HG02610 (cell line): ENCODE data around the gene FBP2.
"Not testable (repeated sequence)": the region's sequence is repeated elsewhere in the genome, so short reads cannot be mapped to it uniquely, and the experiment has no call there.

Experiments
- ATAC-seq: cut with Tn5 transposase; IDR thresholded peaks from one replicate; pipeline ENCODE4 v1.9.1; 2021; ENCODE audit warnings: mild to moderate bottlenecking, moderate library complexity; ENCODE audit not compliant: unreplicated experiment

FBP2 gene

DNA sequence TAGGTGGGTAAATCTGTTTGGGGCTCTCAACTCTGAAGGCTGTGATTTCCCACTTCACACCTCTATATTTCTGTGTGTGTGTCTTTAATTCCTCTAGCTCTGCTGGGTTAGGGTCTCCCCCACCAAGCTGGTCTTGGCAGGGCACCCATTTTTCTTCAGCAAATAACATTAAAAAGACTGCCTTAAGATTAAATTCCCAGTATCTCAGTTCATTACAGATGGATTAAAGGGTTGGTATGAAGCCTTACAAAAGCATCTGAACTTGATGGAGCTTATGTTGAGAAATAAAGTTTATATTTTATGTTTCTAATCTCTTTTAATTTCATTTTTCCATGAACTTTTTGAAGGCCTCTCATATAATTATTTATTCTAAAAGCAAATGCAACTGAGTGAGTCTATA, 27.1 kb downstream of the FBP2 start:
- ATAC-seq: no peak

DNA sequence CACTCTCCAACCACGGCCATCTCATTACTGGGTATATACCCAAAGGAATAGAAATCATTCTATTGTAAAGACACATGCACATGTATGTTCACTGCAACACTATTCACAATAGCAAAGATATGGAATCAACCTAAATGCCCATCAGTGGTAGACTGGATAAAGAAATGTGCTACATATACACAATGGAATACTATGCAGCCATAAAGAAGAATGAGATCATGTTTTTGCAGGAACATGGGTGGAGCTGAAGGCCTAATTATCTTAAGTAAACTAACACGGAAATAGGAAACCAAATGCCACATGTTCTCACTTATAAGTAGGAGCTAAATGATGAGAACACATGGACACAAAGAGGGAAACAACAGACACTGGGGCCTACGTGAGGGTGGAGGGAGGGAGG, 29.3 kb downstream of the FBP2 start:
- not testable (repeated sequence) for ATAC-seq

DNA sequence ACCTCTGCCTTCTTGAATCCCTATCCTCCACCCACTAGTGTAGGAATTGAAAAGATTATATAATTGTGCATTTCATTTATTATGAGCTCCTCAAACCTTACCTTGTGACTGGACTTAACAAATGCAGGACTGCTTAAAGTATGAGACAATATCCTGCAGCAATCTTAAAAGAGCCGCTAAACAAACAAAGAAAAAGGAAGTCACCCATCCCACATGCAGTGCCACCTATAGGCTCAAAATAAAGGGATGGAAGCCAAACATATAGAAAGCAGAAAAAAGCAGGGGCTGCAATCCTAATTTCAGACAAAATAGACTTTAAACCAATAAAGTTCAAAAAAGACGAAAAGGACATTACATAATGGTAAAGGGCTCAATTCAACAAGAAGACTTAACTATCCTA, 30.1 kb downstream of the FBP2 start:
- no peak for ATAC-seq

DNA sequence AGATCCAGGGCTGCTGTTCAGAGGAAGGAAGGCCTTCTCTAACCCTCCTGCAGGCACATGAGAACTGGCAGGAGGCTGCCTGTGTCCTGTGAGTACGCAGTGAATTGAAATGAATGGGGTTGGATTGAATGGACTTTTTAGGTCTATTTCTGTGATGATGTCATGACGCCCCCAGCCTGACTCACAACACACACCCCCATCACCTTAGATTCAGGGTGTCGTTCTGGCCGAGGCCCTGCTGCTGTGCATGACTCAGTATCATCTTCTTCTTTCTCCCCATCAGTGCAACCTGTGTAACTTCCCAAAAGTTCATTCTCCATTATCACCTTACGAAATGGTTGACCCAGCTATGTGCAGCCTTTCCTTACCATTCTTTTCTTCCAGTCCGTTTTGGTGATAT, 33.4 kb downstream of the FBP2 start:
- ATAC-seq: no peak

DNA sequence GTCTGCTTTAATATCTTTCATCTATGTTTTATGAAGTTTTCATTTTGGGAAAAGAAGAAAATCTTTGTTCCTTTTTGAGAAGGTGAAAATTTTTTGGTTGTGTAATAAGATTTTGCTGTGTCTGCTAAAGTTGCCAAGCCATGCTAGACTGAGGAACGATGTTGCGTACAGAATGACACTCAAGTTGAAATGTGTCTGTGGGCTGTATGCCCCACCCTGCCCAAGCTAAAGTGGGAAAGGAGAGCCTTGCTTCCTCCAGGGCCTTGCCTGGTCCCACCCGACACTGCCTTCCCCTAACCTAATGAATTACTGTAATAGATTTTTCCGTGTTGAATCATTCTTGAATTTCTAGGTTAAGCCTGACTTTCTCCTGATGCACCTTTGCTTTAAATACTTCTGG, 36.2 kb downstream of the FBP2 start:
- ATAC-seq: no peak

DNA sequence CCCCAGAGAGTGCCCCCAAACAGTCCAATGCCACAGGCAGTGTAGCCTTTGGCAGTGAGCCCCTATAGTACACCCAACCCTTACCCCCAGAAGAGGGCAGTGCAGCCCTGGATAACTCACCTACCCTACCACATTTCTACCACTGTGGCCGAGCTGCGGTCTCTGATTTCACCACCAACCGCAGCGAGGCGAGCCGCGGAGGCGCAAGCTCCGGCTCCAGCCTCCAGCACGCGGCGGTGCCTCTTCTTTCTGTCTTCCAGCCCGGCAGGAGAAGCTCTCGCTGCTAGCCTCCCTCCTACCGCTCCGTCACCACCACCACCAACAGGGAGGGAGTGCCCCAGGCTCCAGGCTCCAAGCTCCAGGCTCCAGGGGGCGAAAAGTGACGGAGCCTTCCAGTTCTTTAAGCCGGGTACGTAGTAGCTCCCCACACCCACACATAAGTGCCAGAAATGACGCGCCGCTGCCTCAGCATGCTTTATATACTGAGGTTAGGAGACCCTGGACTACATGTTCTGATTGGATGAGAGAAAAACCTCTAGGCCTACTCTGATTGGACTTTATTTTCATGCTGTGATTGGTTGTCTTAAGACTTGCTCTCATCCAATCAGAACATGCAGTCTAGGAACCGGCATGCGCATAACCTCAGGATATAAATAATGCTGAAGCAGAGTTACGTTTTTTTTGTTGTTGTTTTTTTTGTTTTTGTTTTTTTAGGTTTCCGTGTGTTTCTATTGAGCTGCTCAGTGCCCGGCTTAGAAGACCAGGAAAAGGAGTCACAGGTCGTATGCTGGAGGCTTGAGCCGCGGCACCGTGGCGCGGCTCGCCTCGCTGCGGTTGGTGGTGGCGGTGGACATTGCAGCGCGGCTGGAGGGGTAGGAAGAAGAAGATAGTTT, 38.9 kb downstream of the FBP2 start, which contains the start of gene PCAT7:
Gene PCAT7, plus strand, starts transcription at position 645 of the 893 bp plus-strand sequence.
- ATAC-seq: no peak

DNA sequence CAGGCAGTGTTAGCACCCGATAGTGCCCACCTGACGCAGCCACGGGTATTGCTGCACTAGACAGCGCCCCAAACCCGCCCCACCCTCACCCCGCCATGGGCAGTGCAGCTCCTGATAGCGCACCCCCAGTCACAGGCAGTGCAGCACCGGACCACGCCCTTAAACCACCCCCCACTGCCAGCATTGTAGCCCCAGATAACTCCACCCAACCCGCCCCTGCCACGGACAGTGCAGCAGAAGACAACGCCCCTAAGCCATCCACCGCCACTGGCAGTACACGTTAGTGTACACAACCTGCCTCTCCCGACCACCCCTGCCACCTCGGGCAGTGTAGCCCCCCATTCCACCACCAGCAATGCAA, 39.6 kb downstream of the FBP2 start:
- no peak for ATAC-seq

DNA sequence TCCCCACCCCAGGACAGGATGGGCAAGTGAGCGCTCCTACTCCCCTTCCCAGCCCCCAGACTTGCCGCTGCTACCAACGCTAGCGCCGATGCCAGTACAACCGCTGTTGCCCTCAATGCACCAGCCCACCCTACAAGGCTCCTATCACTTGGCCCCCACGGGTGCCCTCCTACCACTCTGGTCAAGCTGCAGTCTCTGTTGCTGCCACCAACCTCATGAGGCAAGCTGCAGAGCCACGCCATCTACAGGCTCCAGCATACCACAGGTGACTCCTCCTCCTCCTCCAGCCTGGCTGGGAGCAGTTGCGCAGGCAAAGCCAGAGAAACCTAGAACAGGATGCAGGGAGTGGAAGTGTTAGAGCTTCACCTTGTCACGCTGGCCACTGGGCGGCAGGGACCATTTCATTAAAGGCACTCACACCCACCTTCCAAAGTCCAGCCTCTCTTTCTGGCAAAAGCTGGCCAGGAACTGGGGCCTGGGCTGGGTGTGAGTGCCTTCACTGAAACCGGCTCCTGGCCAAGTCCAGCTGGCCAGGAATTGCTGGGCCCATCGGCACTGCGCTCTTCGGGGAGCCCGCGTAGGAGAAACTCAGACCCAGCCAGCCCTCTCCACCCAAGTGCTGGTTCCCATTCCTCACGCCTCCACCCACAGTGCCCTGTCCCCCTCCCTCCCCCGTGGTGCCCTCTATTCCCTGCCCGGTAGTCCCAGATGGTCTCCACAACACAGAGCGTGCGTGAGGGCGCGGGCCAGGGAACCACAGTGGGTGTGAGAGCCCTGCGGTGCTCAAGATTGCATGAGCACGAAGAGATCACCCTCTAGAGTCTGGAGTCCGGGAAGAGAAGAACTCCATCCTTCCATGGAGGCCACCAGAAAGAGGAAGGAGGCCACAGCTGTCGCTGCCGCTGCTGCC, 40.3 kb downstream of the FBP2 start:
- ATAC-seq: no peak

DNA sequence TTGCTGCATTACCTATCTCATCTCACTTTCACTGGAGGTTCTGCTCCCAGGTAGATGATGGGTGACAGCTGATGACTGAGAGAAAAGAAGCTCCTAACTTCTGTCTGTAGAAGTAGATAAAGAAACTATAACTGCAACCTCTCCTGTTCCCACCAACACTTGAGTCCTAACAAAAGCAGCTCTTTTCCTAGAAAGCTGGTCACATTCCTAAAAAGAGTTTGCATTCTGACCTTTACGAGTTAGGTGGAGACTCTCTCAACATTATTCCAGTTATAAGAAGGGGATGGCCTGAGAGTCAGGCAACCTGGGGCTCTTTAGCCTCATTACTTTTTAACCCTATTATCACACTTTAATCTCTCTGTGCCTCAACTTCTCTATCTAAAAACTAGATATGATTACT, 47.7 kb downstream of the FBP2 start:
- no peak for ATAC-seq

DNA sequence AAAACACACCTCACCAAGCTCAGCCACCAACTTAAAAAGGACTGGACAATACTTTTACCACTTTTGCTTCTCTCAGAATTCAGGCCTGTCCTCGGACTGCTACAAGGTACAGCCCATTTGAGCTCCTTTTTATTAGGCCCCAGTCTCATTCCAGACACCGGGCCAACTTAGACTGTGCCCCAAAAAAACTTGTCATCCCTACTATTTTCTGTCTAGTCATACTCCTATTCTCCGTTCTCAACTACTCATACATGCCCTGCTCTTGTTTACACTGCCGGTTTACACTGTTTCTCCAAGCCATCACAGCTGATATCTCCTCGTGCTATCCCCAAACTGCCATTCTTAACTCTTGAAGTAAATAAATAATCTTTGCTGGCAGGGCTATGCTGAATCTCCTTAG, 49.3 kb downstream of the FBP2 start:
- ATAC-seq: not testable (repeated sequence)

DNA sequence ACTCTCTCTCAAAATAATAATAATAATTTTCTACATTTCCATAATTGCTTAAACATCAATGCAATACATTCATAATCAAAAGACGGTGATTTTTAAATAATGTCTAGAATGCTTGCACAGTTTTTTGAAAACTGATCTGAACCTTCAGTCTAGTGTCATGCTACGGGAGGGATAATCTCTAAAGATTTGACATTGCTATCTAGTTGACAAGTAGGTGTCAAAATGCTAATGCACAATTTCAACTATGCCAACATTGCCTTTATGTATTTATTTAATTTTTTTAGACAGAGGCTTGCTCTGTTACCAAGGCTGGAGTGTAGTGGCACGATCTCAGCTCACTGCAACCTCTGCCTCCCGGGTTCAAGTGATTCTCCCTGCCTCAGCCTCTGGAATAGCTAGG, 54.7 kb downstream of the FBP2 start:
- no peak for ATAC-seq

DNA sequence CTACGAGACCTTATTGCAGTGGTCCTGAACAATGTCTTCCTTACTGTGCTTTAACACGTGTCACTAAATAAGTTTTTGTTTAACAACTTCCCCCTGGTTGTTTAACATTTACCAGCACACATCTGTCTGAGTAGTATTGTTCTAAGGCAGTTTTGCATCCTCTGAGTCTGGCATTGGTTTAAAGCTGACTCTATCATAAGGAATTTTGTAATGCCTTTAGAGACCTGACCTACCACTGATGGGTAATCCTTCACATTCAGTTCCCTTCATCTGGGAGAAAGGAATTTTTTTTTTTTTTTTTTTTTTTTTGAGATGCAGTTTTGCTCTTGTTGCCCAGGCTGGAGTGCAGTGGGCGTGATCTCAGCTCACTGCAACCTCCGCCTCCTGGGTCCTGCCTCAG, 58.7 kb downstream of the FBP2 start:
- ATAC-seq: no peak

DNA sequence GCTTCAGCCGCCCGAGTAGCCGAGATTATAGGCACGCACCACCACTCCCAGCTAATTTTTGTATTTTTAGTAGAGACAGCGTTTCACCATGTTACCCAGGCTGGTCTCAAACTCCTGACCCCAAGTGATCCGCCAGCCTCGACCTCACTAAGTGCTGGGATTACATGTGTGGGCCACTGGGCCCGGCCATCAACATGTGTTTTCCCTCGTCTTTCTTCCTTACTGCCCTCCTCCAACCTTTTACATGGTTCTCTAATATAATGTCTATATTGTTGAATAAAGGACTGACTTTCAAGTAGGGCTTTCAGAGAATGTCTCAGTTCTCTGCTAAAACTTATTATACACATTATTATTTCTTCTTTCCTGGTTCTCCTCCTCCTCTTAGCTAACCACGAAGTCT, 60.0 kb downstream of the FBP2 start:
- no peak for ATAC-seq

DNA sequence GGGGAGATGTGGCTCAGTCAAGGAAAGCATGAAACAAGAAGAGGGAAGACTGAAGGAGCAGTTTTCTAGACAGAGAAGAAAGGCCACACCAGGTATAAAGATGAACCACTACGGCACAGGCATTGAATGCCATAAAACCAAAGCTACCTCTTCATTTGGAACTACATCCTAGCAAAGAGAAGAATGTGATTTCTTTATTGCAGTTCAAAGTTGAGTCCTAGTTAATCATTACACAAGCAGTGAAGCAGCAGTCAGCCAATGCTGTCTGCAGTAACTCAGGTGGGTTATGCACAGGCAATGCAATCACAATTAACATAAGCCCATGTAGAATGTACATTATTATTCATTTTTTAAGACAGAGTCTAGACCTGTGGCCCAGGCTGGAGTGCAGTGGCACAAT, 60.5 kb downstream of the FBP2 start:
- ATAC-seq: no peak

DNA sequence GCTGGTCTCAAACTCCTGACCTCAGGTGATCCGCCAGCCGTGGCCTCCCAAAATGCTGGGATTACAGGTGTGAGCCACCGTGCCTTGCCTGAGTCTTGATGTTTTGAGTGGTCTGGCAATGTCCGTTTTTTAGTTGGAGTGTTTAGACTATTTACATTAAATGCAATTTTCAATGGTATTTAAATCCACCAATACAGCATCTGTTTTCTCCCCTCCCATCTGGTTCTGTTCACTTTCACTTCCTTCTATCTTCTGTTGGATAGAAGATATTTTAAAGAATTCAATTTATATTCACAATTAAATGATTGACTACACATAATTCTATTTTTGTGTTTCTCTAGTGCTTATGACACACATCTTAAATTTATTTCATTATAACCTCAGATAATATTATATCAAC, 64.7 kb downstream of the FBP2 start:
- ATAC-seq: no peak

DNA sequence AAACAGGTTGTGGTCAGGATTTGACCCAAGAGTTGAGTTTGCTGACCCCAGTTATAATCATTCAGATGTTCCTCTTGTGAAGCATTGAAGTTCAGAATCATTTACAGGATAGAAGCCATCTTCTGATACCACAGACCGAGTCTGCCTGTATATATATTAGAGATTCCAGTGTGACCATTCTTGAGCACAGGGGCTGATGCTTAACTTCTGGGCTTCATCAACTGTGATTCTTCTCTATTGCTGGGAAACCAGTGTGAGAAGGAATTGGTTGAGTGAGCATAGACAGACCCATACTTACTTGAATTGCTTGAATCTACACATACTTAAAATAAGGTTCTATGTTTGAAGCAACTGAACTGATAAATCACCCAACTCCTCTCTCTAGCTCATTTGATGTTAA, 66.7 kb downstream of the FBP2 start:
- ATAC-seq: no peak

DNA sequence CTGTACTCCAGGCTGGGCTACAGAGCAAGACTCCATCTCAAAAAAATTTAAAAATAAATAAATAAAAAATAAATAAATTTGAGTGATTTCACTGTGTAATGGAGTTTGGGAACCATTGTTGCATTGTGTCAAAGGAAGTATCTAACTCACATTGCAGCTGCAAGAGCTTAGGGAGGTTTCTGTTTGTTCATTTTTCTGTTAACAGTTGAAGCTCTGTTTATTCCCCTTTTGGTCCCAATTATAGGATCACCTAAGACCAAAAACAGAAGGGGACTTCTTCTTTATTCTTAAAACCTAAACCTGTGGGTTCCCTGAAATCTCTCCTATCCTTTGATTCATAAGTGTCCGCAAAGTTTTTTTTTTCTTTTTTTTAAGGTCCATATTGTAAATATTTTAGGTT, 67.4 kb downstream of the FBP2 start:
- ATAC-seq: no peak

DNA sequence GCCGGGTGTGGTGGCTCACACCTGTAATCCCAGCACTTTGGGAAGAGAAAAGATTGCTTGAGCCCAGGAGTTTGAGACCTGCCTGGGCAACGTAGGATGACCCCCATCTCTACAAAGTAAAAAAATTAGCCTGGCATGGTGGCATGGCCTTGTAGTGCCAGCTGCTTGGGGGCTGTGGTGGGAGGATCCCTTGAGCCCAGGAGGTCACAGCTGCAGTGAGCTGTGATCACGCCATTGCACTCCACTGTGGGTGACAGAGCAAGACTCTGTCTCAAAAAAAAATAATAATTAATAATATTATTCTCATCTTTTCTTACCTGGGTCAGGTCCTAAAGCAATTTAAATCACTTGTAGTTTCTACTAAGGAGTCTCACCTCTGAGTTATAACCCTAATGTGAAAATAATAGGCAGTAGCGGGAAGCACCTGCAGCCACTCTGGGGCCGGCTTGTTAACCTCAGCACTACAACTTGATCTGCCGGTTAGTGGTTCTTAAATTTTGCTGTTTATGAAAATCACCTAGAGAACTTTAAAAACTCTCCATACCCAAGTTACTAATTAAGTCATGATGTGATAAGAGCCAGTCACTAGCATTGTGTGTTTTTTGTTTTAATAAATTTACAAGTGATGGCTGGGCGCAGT, 68.1 kb downstream of the FBP2 start:
- no peak for ATAC-seq

DNA sequence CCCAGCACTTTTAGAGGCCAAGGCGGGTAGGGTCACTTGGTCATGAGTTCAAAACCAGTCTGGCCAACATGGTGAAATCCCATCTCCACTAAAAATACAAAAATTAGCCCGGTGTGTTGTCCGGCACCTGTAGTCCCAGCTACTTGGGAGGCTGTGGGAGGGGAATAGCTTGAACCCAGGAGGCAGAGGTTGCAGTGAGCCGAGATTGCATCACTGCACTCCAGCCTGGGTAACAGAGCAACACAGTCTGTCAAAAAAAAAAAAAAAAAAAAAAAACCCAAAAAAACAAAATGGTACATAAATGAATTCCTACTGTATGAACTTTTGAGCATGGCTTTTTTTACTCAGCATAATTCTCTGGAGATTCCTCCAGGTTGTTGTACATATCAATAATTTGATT, 76.4 kb downstream of the FBP2 start:
- ATAC-seq: no peak

DNA sequence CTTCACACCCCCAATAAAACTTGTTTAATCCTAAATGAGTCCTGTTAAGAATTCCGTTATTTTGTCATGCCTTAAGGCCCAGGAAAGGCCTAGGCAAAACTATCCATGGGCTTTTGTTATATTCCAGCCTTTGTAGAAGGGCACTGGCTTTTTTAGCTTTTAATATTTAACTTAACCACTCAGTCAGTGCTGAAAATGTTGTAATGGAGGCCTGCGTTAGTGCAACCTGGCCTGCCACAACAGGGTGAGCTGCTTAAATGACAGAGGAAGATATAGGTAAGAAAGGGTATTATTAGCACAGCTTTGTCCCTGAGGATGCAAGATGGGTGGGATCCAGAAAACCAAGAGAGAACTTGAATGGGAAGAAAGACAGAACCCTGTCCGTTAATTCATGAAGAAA, 78.9 kb downstream of the FBP2 start:
- ATAC-seq: no peak

DNA sequence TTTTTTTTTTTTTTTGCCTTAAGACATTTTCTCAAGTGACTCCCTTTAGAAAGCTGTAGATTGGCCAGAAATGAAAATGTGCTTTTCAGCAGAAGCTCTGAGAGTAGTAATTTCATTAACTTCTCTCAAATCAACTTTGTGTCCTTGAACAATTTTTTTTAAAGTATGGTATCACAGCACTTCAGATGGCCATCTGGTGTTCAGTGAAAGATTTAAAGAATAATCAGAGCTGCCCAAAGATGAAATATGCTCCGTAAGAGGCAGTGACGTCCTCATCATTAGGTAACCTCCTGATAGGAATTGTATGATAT, 81.7 kb downstream of the FBP2 start:
- no peak for ATAC-seq
